Caco-2 (cell line): ENCODE results near the gene SPP2. TPM values are rescaled to one million over a fixed set of nuclear protein-coding genes. Genes with fewer than 3 reads are reported as not detected.

ENCODE experiments used
- BruUV-seq: library from RNA; stranded (reverse); fragments of 400-500 nt; replicated peaks from 2 replicates; lab custom pipeline; 2021; lab: Mats Ljungman, UMichigan
- CTCF ChIA-PET: fragments of 300-600 bp; sonication (Branson Sonifier 250); formaldehyde crosslinking; loops from one replicate; lab custom pipeline; 2022; ENCODE audit warnings: antibody characterized with exemption; lab: Charles Lee
- POLR2A ChIA-PET: fragments of 300-600 bp; sonication (Branson Sonifier 250); formaldehyde crosslinking; loops from one replicate; lab custom pipeline; 2022; ENCODE audit warnings: antibody characterized with exemption; lab: Charles Lee
- DNase-seq, 2 experiments: peaks; one replicate each; pipeline versions ENCODE4 v3.0.0 to v3.0.0-alpha.2; 2020 to 2022
- H3K27me3 ChIP-seq: replicated peaks from 2 replicates; pipeline ENCODE4 v1.6.0; 2011; ENCODE audit warnings: low read length; ENCODE audit not compliant: control insufficient read depth, insufficient read depth
- H3K36me3 ChIP-seq: 2 replicates; pipeline ENCODE4 v1.5.1; 2011; ENCODE audit warnings: low read length; ENCODE audit not compliant: control insufficient read depth, insufficient read depth
- H3K4me1 ChIP-seq: fragments of 250-450 bp; sonication (Bioruptor Pico); 2 replicates; pipeline ENCODE4 v1.5.1; 2020; ENCODE audit warnings: mild to moderate bottlenecking
- H3K4me3 ChIP-seq: 2 replicates; pipeline ENCODE4 v1.5.1; 2011; ENCODE audit warnings: low read depth, mild to moderate bottlenecking, control low read depth, low read length
- H3K9me3 ChIP-seq: fragments of 250-450 bp; sonication (Bioruptor Pico); 2 replicates; pipeline ENCODE4 v1.5.1; 2020; ENCODE audit warnings: mild to moderate bottlenecking, moderate library complexity
- H3K27ac Mint-ChIP-seq: one replicate; pipeline ENCODE4 v1.8.0; 2022; ENCODE audit warnings: mixed read lengths; ENCODE audit not compliant: unreplicated experiment
- H3K27me3 Mint-ChIP-seq: one replicate; pipeline ENCODE4 v1.8.0; 2022; ENCODE audit warnings: mixed read lengths; ENCODE audit not compliant: insufficient read depth, unreplicated experiment
- H3K36me3 Mint-ChIP-seq: one replicate; pipeline ENCODE4 v1.8.0; 2022; ENCODE audit warnings: mild to moderate bottlenecking, mixed read lengths; ENCODE audit not compliant: insufficient read depth, unreplicated experiment
- H3K4me1 Mint-ChIP-seq: one replicate; pipeline ENCODE4 v1.8.0; 2022; ENCODE audit warnings: low read depth, mixed read lengths; ENCODE audit not compliant: unreplicated experiment
- H3K4me3 Mint-ChIP-seq: one replicate; pipeline ENCODE4 v1.8.0; 2022; ENCODE audit warnings: mild to moderate bottlenecking, moderate library complexity, mixed read lengths; ENCODE audit not compliant: unreplicated experiment
- H3K9me3 Mint-ChIP-seq: one replicate; pipeline ENCODE4 v1.8.0; 2022; ENCODE audit warnings: mixed read lengths; ENCODE audit not compliant: unreplicated experiment
- intact Hi-C: fragments of 100-400 bp; cut with micrococcal nuclease; formaldehyde crosslinking; loops from one replicate; pipeline ENCODE4 v1.10.0; 2022; ENCODE audit not compliant: unreplicated experiment
- total RNA-seq: library from RNA; stranded (reverse); gene quantifications from 2 replicates; pipeline ENCODE4 v1.2.3, GENCODE V29; 2022
- TF ChIP-seq, protein P1 (sequence below), 2 experiments: fragments of 200-600 bp in 1 of 2; IDR thresholded peaks; 1 replicate in 1 of 2; 2 replicates in 1 of 2; pipeline versions ENCODE4 v1.5.1 to v1.8.0; 2011 to 2022; ENCODE audit warnings: antibody characterized with exemption in 1 of 2, control low read depth in 1 of 2, inconsistent platforms in 1 of 2, low read depth in 1 of 2, low read length in 1 of 2, mild to moderate bottlenecking in 1 of 2, moderate library complexity in 1 of 2; ENCODE audit not compliant: insufficient read depth in 1 of 2, severe bottlenecking in 1 of 2, unreplicated experiment in 1 of 2

Gene SPP2
- total RNA-seq, 1 experiment from 2014 or later, result not detected

DNA sequence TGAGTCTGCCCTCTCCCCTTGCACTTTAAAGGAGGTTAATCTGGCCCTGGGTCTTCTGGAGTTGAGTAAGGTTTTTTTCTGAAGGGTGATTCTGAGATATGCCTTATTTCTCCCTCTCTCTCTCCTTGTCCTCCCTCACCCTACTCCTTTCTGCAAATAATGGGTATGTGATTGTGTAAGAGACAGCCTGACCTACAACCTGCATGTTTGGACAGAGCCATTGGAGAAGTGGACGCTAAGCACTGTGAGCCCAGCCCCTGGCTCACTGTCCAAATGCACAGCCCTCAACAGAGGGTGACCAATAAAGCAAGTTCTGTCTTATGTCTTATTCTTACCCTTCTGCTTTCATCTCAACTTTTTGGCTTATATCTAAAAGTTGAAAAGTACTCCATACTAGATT, 71.5 kb downstream of the SPP2 start:
- CTCF ChIA-PET, result no interaction called here
- no peak for DNase-seq
- H3K9me3 Mint-ChIP-seq, result no peaks in the 10 kb centered on the region
- no peaks in the 10 kb centered on the region for H3K9me3 ChIP-seq
- H3K4me3 ChIP-seq, result no peak overlapping the region
- POLR2A ChIA-PET, result no interaction called here
- H3K4me1 ChIP-seq, result no peaks in the 10 kb centered on the region
- no peaks in the 10 kb centered on the region; the same call in 1 of the 2 replicates for H3K27me3 ChIP-seq
- H3K27ac Mint-ChIP-seq, result no peak overlapping the region
- no peak overlapping the region for H3K4me3 Mint-ChIP-seq
- H3K36me3 ChIP-seq, result no peaks in the 10 kb centered on the region
- TF ChIP-seq, protein P1, sequence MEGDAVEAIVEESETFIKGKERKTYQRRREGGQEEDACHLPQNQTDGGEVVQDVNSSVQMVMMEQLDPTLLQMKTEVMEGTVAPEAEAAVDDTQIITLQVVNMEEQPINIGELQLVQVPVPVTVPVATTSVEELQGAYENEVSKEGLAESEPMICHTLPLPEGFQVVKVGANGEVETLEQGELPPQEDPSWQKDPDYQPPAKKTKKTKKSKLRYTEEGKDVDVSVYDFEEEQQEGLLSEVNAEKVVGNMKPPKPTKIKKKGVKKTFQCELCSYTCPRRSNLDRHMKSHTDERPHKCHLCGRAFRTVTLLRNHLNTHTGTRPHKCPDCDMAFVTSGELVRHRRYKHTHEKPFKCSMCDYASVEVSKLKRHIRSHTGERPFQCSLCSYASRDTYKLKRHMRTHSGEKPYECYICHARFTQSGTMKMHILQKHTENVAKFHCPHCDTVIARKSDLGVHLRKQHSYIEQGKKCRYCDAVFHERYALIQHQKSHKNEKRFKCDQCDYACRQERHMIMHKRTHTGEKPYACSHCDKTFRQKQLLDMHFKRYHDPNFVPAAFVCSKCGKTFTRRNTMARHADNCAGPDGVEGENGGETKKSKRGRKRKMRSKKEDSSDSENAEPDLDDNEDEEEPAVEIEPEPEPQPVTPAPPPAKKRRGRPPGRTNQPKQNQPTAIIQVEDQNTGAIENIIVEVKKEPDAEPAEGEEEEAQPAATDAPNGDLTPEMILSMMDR (IDR thresholded peaks at IDR 0.05; ENCODE audit: insufficient read depth in 1 of 2, low read depth in 1 of 2, low read length in 1 of 2, severe bottlenecking in 1 of 2, unreplicated experiment in 1 of 2), result no peak
- no peaks in the 10 kb centered on the region for H3K36me3 Mint-ChIP-seq
- BruUV-seq, result no TSS peak
- H3K27me3 Mint-ChIP-seq, result no peaks in the 10 kb centered on the region
- no peaks in the 10 kb centered on the region for H3K4me1 Mint-ChIP-seq
- intact Hi-C loops, result no loop called here

DNA sequence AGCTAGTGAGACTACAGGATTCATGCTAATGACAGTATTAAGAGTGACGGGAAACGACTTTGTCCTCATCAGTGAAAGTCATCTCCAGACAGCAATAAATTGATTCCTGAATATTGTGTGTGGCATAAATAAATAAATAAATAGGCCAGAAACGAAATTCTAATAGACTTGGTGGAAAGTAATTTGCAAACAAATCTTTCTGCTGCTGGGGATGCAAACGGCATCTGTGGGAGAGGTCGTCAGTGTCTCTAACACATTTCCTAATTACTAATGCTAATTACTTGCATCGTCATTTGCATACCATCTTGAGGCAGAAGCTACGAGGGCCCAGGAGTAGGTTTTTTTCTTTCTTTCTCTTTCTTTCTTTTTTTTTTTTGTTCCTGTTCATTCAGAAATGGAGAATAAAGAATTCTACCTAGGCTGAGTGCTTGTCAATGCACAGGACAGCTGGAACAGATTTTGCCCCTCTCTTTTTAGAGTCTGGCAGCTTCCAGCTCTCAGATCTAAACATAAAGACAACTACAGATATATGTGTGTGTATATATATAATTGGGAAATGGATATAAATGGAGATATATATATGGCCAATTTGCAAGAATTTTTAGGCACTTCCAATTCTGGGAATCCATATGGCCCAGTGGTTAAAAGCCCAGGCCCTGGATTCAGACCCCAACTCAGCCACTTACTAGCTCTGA, 75.1 kb downstream of the SPP2 start:
- TF ChIP-seq, protein P1 (IDR thresholded peaks at IDR 0.05; ENCODE audit: insufficient read depth in 1 of 2, low read depth in 1 of 2, low read length in 1 of 2, severe bottlenecking in 1 of 2, unreplicated experiment in 1 of 2), result no peak
- intact Hi-C loops, result no loop called here
- Mint-ChIP-seq H3K4me3 (no peak overlapping the region), H3K27ac (no peak overlapping the region), H3K36me3 (no peaks in the 10 kb centered on the region), H3K4me1 (no peaks in the 10 kb centered on the region), H3K27me3 (no peaks in the 10 kb centered on the region), H3K9me3 (no peaks in the 10 kb centered on the region)
- ChIA-PET POLR2A (no interaction called here), CTCF (no interaction called here)
- BruUV-seq, result no TSS peak
- H3K4me1 ChIP-seq, result no peaks in the 10 kb centered on the region
- no peaks in the 10 kb centered on the region for H3K27me3 ChIP-seq
- DNase-seq, result no peak
- no peaks in the 10 kb centered on the region for H3K9me3 ChIP-seq
- no peaks in the 10 kb centered on the region for H3K36me3 ChIP-seq
- no peak overlapping the region for H3K4me3 ChIP-seq

DNA sequence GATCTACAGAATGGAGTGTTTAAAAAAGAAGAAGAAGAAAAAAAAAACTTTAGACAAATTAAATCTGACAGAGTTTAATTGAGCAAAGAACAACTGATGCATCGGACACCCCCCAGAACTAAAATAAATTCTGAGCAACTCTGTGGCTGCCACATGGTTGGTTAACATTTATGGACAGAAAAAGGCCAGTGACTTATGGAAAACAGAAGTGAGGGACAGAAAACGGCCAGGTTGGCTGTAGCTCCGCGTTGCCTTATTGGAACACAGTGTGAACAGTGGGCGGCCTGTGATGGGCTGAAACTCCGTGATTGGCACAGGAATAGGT, 75.6 kb downstream of the SPP2 start:
- Mint-ChIP-seq H3K9me3 (no peaks in the 10 kb centered on the region), H3K27ac (no peak overlapping the region), H3K36me3 (no peaks in the 10 kb centered on the region), H3K4me3 (no peak overlapping the region), H3K27me3 (no peaks in the 10 kb centered on the region), H3K4me1 (no peaks in the 10 kb centered on the region)
- ChIA-PET POLR2A (no interaction called here), CTCF (no interaction called here)
- BruUV-seq, result no TSS peak
- Histone ChIP-seq H3K9me3 (no peaks in the 10 kb centered on the region), H3K36me3 (no peaks in the 10 kb centered on the region), H3K4me3 (no peak overlapping the region), H3K4me1 (no peaks in the 10 kb centered on the region), H3K27me3 (no peaks in the 10 kb centered on the region)
- intact Hi-C loops, result no loop called here
- DNase-seq, result no peak
- TF ChIP-seq, protein P1 (IDR thresholded peaks at IDR 0.05; ENCODE audit: insufficient read depth in 1 of 2, low read depth in 1 of 2, low read length in 1 of 2, severe bottlenecking in 1 of 2, unreplicated experiment in 1 of 2), result no peak

Other genes starting within 250 kb of the SPP2 start
- gene HJURP, start 196.2 kb upstream of the SPP2 start, total RNA-seq, result 29.7 and 35.0 TPM in 2 replicates
- gene TRPM8, start 133.3 kb upstream of the SPP2 start, total RNA-seq, result not detected in 2 replicates